GM18870 (cell line): Measurements from ENCODE around the gene ITPR1.

Experiments used
- ATAC-seq: cut with Tn5 transposase; IDR thresholded peaks from one replicate; pipeline ENCODE4 v1.9.1; 2021; ENCODE audit warnings: moderate library complexity; ENCODE audit not compliant: unreplicated experiment

Gene ITPR1

GRCh38 chr3:4837374-4837930, 344.3 kb downstream of the ITPR1 start:
- no peak for ATAC-seq

GRCh38 chr3:4838621-4839022, 345.5 kb downstream of the ITPR1 start:
- peak; percentile 81 for ATAC-seq

- no peak for ATAC-seq
Observed at GRCh38 chr3:4839278-4839677, 346.1 kb downstream of the ITPR1 start.

- no peak for ATAC-seq
Observed at GRCh38 chr3:4841225-4841624, 348.1 kb downstream of the ITPR1 start.

- no peak for ATAC-seq
Observed at GRCh38 chr3:4841776-4842440, 348.8 kb downstream of the ITPR1 start.

- no peak for ATAC-seq
Observed at GRCh38 chr3:4843619-4844018, 350.5 kb downstream of the ITPR1 start.

- peak; percentile 77 for ATAC-seq
Observed at GRCh38 chr3:4845882-4846281, 352.7 kb downstream of the ITPR1 start.

- ATAC-seq: no peak
Observed at GRCh38 chr3:4846543-4846942, 353.4 kb downstream of the ITPR1 start.

GRCh38 chr3:4848176-4848825, 355.2 kb downstream of the ITPR1 start:
- ATAC-seq: no peak

- ATAC-seq: no peak
Observed at GRCh38 chr3:4849136-4849535, 356.0 kb downstream of the ITPR1 start.

GRCh38 chr3:4849739-4850138, 356.6 kb downstream of the ITPR1 start:
- ATAC-seq: no peak

GRCh38 chr3:4850211-4850927, 357.2 kb downstream of the ITPR1 start:
- ATAC-seq: peak; percentile 49

- peak; percentile 65 for ATAC-seq
Observed at GRCh38 chr3:4850928-4851265, 357.7 kb downstream of the ITPR1 start.

- ATAC-seq: no peak
Observed at GRCh38 chr3:4852780-4853748, 359.9 kb downstream of the ITPR1 start.

GRCh38 chr3:4853749-4854140, 360.6 kb downstream of the ITPR1 start:
- no peak for ATAC-seq

- ATAC-seq: no peak
Observed at GRCh38 chr3:4855676-4856075, 362.5 kb downstream of the ITPR1 start.

- peak; percentile 45 for ATAC-seq
Observed at GRCh38 chr3:4856136-4856535, 363.0 kb downstream of the ITPR1 start.

GRCh38 chr3:4856564-4856963, 363.4 kb downstream of the ITPR1 start:
- ATAC-seq: no peak

- no peak for ATAC-seq
Observed at GRCh38 chr3:4856986-4857385, 363.8 kb downstream of the ITPR1 start.

GRCh38 chr3:4859788-4860187, 366.6 kb downstream of the ITPR1 start:
- ATAC-seq: no peak

GRCh38 chr3:4862973-4863372, 369.8 kb downstream of the ITPR1 start:
- no peak for ATAC-seq
